K562 (cell line): ENCODE data around the gene DIAPH3. TPM values are rescaled to one million over a fixed set of nuclear protein-coding genes. Genes with fewer than 3 reads are reported as not detected.

Experiments used
- ATAC-seq: fragments of 200-7000 bp; cut with Tn5 transposase; 3 replicates; pipeline ENCODE4 v1.9.1; 2020; ENCODE audit warnings: moderate library complexity
- BruUV-seq: library from RNA; stranded (reverse); fragments of 400-500 nt; replicated peaks from 2 replicates; lab custom pipeline; 2021; lab: Mats Ljungman, UMichigan
- CTCF ChIA-PET: fragments of 300-600 bp; formaldehyde crosslinking; extraction: SDS; loops from one replicate; lab custom pipeline; 2021; ENCODE audit warnings: low intra/inter-chr PET ratio; lab: Yijun Ruan, JAX
- POLR2A ChIA-PET: fragments of 300-600, 350-650 bp; sonication (Branson Sonifier 250); formaldehyde crosslinking; extraction: SDS; loops from one replicate; lab custom pipeline; 2021; ENCODE audit warnings: antibody characterized with exemption, inconsistent platforms; lab: Yijun Ruan, JAX
- DNase-seq, 4 experiments: peaks; one replicate each; pipeline versions ENCODE4 v3.0.0 to v3.0.0-alpha.2; 2011 to 2018; ENCODE audit warnings: low spot score in 3 of 4, mixed read lengths in 3 of 4; ENCODE audit errors: extremely low read depth in 1 of 4
- FAIRE-seq: peaks from 2 replicates; lab custom pipeline; 2011; peaks lifted over from hg19 to GRCh38; lab: Jason Lieb, UNC
- H2AFZ ChIP-seq: 2 replicates; pipeline ENCODE4 v1.6.0; 2011; ENCODE audit warnings: low read depth, low read length, control low read depth, inconsistent platforms
- H3K27ac ChIP-seq: fragments of 200-600 bp; 3 replicates; pipeline ENCODE4 v1.8.0; 2011; ENCODE audit warnings: low read depth, mild to moderate bottlenecking, control low read depth, inconsistent platforms, low read length, moderate library complexity, mixed read lengths; ENCODE audit errors: extremely low read depth
- H3K27me3 ChIP-seq, 2 experiments: fragments of 300-600 bp in 1 of 2; 2 replicates in 1 of 2; 3 replicates in 1 of 2; pipeline versions ENCODE4 v1.6.0 to v1.8.0; 2011; ENCODE audit warnings: inconsistent platforms in 2 of 2, low read length in 2 of 2, mild to moderate bottlenecking in 1 of 2, mixed read lengths in 1 of 2, moderate library complexity in 1 of 2; ENCODE audit not compliant: control insufficient read depth in 2 of 2, insufficient read depth in 2 of 2
- H3K36me3 ChIP-seq: fragments of 300-600 bp; 3 replicates; pipeline ENCODE4 v1.8.0; 2011; ENCODE audit warnings: mild to moderate bottlenecking, low read length, inconsistent platforms; ENCODE audit not compliant: control insufficient read depth, insufficient read depth
- H3K4me1 ChIP-seq, 2 experiments: fragments of 200-600 bp in 1 of 2; replicated peaks in 1 of 2; 2 replicates in 1 of 2; 3 replicates in 1 of 2; pipeline versions ENCODE4 v1.5.1 to v1.8.0; 2011; ENCODE audit warnings: inconsistent platforms in 2 of 2, low read length in 2 of 2, mild to moderate bottlenecking in 1 of 2, mixed read lengths in 1 of 2, moderate library complexity in 1 of 2; ENCODE audit not compliant: control insufficient read depth in 2 of 2, insufficient read depth in 2 of 2
- H3K4me2 ChIP-seq: 2 replicates; pipeline ENCODE4 v1.6.1; 2011; ENCODE audit warnings: low read length, control low read depth, inconsistent platforms, mixed read lengths; ENCODE audit not compliant: insufficient read depth
- H3K4me3 ChIP-seq: fragments of 200-600 bp; sonication (generic), shearing (Covaris generic); 2 replicates; pipeline ENCODE4 v1.5.1; 2016; ENCODE audit warnings: control low read depth, inconsistent platforms
- H3K79me2 ChIP-seq: fragments of 200-600 bp; 3 replicates; pipeline ENCODE4 v1.8.0; 2011; ENCODE audit warnings: low read length, inconsistent platforms; ENCODE audit not compliant: control insufficient read depth, insufficient read depth
- H3K9ac ChIP-seq, 2 experiments: 2 replicates each; pipeline versions ENCODE4 v1.6.0 to v1.6.1; 2011; ENCODE audit warnings: low read depth in 2 of 2, low read length in 2 of 2, control low read depth in 1 of 2, inconsistent platforms in 1 of 2, mild to moderate bottlenecking in 1 of 2, mixed read lengths in 1 of 2; ENCODE audit not compliant: insufficient read depth in 1 of 2
- H3K9me1 ChIP-seq: one replicate; pipeline ENCODE4 v1.6.0; 2011; ENCODE audit warnings: inconsistent platforms, mild to moderate bottlenecking, low read length, moderate library complexity; ENCODE audit not compliant: control insufficient read depth, insufficient read depth
- H3K9me3 ChIP-seq: replicated peaks from 2 replicates; pipeline ENCODE4 v1.5.1; 2011; ENCODE audit warnings: low read depth, low read length, inconsistent platforms; ENCODE audit not compliant: control insufficient read depth, insufficient read depth
- H4K20me1 ChIP-seq: replicated peaks from 2 replicates; pipeline ENCODE4 v1.6.1; 2011; ENCODE audit warnings: low read length, inconsistent platforms, mixed read lengths; ENCODE audit not compliant: control insufficient read depth, insufficient read depth
- ELK1 ChIP-seq: sonication (generic); formaldehyde crosslinking; IDR thresholded peaks from 2 replicates; pipeline ENCODE4 v1.8.1; 2022; ENCODE audit warnings: missing genetic modification reagents
- EZH2 ChIP-seq: IDR thresholded peaks from 2 replicates; pipeline ENCODE4 v1.6.1; 2012; ENCODE audit warnings: low read depth, mild to moderate bottlenecking, inconsistent platforms, low read length, borderline replicate concordance
- HNRNPLL ChIP-seq: fragments of 200-400 bp; formaldehyde crosslinking; IDR thresholded peaks from 2 replicates; pipeline ENCODE4 v1.6.1; 2017; ENCODE audit warnings: low read length, low read depth, mild to moderate bottlenecking; ENCODE audit not compliant: poor library complexity, severe bottlenecking
- IRF1 ChIP-seq: sonication (generic); formaldehyde crosslinking; IDR thresholded peaks from 2 replicates; pipeline ENCODE4 v1.8.0; 2022; ENCODE audit warnings: missing genetic modification reagents, mild to moderate bottlenecking, borderline replicate concordance
- RBM17 ChIP-seq: fragments of 200-400 bp; formaldehyde crosslinking; IDR thresholded peaks from 2 replicates; pipeline ENCODE4 v1.6.1; 2017; ENCODE audit warnings: low read depth, mild to moderate bottlenecking, low read length, borderline replicate concordance
- RHOXF2B ChIP-seq: fragments of 250-450 bp; sonication (Bioruptor Pico); conservative IDR thresholded peaks from 2 replicates; pipeline ENCODE4 v1.5.1; 2021
- SRSF9 ChIP-seq: fragments of 200-400 bp; formaldehyde crosslinking; IDR thresholded peaks from 2 replicates; pipeline ENCODE4 v1.6.1; 2017; ENCODE audit warnings: low read depth, low read length, borderline replicate concordance
- ZNF165 ChIP-seq: fragments of 250-450 bp; sonication (Bioruptor Pico); IDR thresholded peaks from 2 replicates; pipeline ENCODE4 v1.4.0; 2020; ENCODE audit warnings: borderline replicate concordance
- ZNF217 ChIP-seq: sonication (generic); formaldehyde crosslinking; IDR thresholded peaks from 2 replicates; pipeline ENCODE4 v1.8.0; 2022; ENCODE audit warnings: mild to moderate bottlenecking, missing genetic modification reagents
- ZNF583 ChIP-seq: fragments of 250-450 bp; sonication (Bioruptor Pico); IDR thresholded peaks from 2 replicates; pipeline ENCODE4 v1.4.0; 2020
- WGBS: fragments of 100-300 bp; shearing (Covaris generic); methylation state at CpG from one replicate; pipeline ENCODE4 v1.1.6; 2016; ENCODE audit warnings: low coverage, mixed read lengths; ENCODE audit not compliant: insufficient coverage; ENCODE audit errors: missing lambda C conversion rate; 5-methylcytosine and 5-hydroxymethylcytosine counted together
- in situ Hi-C: fragments of 300-500 bp; cut with MboI; formaldehyde crosslinking; loops from 4 replicates; pipeline ENCODE4 v1.15.0; 2018; ENCODE audit warnings: inconsistent platforms, mixed read lengths
- intact Hi-C: fragments of 100-400 bp; cut with micrococcal nuclease; formaldehyde crosslinking; loops from 2 replicates; pipeline ENCODE4 v1.14.2; 2022
- polyA plus RNA-seq, 8 experiments: library from polyadenylated mRNA; depleted of rRNA in 4 of 8; stranded (reverse) in 5 of 8; unstranded in 3 of 8; fragments of >200 nt; fragmentation: Nextera tagmentation in 2 of 8; fragmentation: Illumina TruSeq in 1 of 8; extraction: Ambion mirVana in 2 of 8; extraction: Trizol in 1 of 8; gene quantifications; 2 replicates each; pipeline versions ENCODE4 v1.2.1 to v1.2.3, GENCODE V29; 2011 to 2014; ENCODE audit warnings: inconsistent platforms in 1 of 8, missing spikeins in 1 of 8
- total RNA-seq, 7 experiments: library from RNA; depleted of rRNA in 6 of 7; stranded (reverse); fragments of >200 nt in 6 of 7; fragmentation: Illumina TruSeq in 2 of 7; extraction: Trizol in 2 of 7; gene quantifications; 2 replicates each; pipeline versions ENCODE4 v1.2.1 to v1.2.3, GENCODE V29; 2011 to 2021; ENCODE audit warnings: low replicate concordance in 1 of 7
- TF ChIP-seq, protein P1 (sequence below): IDR thresholded peaks from 3 replicates; pipeline ENCODE4 v1.6.1; 2011; ENCODE audit warnings: borderline replicate concordance, mild to moderate bottlenecking; ENCODE audit not compliant: insufficient read length, insufficient read depth
- TF ChIP-seq, protein P2 (sequence below): fragments of 200-800 bp; sonication (Bioruptor generic); IDR thresholded peaks from 2 replicates; pipeline ENCODE4 v1.6.1; 2017; ENCODE audit warnings: missing genetic modification characterization, missing compliant biosample characterization

The DIAPH3 gene
- total and polyA plus RNA-seq, 9 of the 15 experiments (the other 6 are each of a cell fraction or from before 2014, with no cell fraction given): 9.0 to 18.7 (median 14.7) TPM

DNA sequence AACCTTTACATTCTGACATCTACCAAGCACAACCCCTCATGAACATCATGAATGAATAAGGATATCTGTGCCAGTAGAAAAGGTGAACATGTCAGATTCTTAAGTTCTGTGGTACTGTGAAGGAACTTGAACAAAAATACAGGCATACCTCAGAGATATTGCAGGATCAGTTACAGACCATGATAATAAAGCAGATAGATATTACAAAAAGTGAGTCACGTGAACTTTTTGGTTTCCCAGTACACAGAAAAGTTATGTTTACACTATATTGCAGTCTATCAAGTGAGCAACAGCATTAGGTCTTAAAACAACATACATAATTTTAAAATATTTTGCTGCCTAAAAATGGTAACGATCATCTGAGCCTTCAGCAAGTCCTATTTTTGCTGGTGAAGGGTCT lies 101.2 kb downstream of the DIAPH3 start:
- Histone ChIP-seq H2AFZ (no peak overlapping the region), H3K9me1 (no peaks in the 10 kb centered on the region), H3K27me3 (no peaks in the 10 kb centered on the region), H3K9ac (no peak overlapping the region), H3K36me3 (no peaks in the 10 kb centered on the region), H3K4me1 (no peaks in the 10 kb centered on the region), H3K4me3 (no peak overlapping the region), H4K20me1 (no peaks in the 10 kb centered on the region), H3K4me2 (no peak overlapping the region), H3K9me3 (no peaks in the 10 kb centered on the region), H3K27ac (no peak overlapping the region), H3K79me2 (no peaks in the 10 kb centered on the region)
- CTCF ChIA-PET: no interaction called here
- DNase-seq (no peak), FAIRE-seq (no peak), ATAC-seq (no peak)
- in situ Hi-C loops: no loop called here
- TF ChIP-seq ZNF583 (CRISPR knock-in tag) (no peak), ZNF165 (CRISPR knock-in tag) (no peak), HNRNPLL (no peak)
- intact Hi-C loops: no loop called here
- 54% methylated on average over 2 of the region's 2 CpGs for WGBS
- no TSS peak for BruUV-seq
- POLR2A ChIA-PET: no interaction called here

GRCh38 chr13:60061737-60062136 lies 102.0 kb downstream of the DIAPH3 start:
- no peak for DNase-seq
- H3K9me3 ChIP-seq: no peaks in the 10 kb centered on the region
- ChIA-PET CTCF (no interaction called here), POLR2A (no interaction called here)
- intact Hi-C loops: no loop called here
- H3K36me3 ChIP-seq: no peaks in the 10 kb centered on the region
- H3K4me2 ChIP-seq: no peak overlapping the region
- no peaks in the 10 kb centered on the region for H3K9me1 ChIP-seq
- no peaks in the 10 kb centered on the region for H3K4me1 ChIP-seq
- no peaks in the 10 kb centered on the region for H3K79me2 ChIP-seq
- no peaks in the 10 kb centered on the region for H4K20me1 ChIP-seq
- WGBS: 50% methylated on average over 3 of the region's 3 CpGs
- H3K9ac ChIP-seq: no peak overlapping the region
- no peaks in the 10 kb centered on the region for H3K27me3 ChIP-seq
- no peak overlapping the region for H2AFZ ChIP-seq
- FAIRE-seq: no peak
- H3K4me3 ChIP-seq: no peak overlapping the region
- BruUV-seq: no TSS peak
- in situ Hi-C loops: no loop called here
- ATAC-seq: no peak
- H3K27ac ChIP-seq: no peak overlapping the region
- no peak for TF ChIP-seq ELK1 (CRISPR knock-in tag)
- no peak for TF ChIP-seq RBM17
- TF ChIP-seq IRF1 (CRISPR knock-in tag): no peak
- TF ChIP-seq EZH2: no peak
- TF ChIP-seq, protein P1, sequence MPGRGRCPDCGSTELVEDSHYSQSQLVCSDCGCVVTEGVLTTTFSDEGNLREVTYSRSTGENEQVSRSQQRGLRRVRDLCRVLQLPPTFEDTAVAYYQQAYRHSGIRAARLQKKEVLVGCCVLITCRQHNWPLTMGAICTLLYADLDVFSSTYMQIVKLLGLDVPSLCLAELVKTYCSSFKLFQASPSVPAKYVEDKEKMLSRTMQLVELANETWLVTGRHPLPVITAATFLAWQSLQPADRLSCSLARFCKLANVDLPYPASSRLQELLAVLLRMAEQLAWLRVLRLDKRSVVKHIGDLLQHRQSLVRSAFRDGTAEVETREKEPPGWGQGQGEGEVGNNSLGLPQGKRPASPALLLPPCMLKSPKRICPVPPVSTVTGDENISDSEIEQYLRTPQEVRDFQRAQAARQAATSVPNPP: no peak
- no peak for TF ChIP-seq ZNF217
- no peak for TF ChIP-seq RHOXF2B (CRISPR knock-in tag)
- TF ChIP-seq, protein P2, sequence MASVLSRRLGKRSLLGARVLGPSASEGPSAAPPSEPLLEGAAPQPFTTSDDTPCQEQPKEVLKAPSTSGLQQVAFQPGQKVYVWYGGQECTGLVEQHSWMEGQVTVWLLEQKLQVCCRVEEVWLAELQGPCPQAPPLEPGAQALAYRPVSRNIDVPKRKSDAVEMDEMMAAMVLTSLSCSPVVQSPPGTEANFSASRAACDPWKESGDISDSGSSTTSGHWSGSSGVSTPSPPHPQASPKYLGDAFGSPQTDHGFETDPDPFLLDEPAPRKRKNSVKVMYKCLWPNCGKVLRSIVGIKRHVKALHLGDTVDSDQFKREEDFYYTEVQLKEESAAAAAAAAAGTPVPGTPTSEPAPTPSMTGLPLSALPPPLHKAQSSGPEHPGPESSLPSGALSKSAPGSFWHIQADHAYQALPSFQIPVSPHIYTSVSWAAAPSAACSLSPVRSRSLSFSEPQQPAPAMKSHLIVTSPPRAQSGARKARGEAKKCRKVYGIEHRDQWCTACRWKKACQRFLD (CRISPR knock-in tag): no peak
- no peak for TF ChIP-seq SRSF9
